ENCODE results near the gene BTBD19.
A peak's percentile ranks its signal among the peaks of the same experiment; 100 is the strongest.
"Not testable (repeated sequence)": the region's sequence is repeated elsewhere in the genome, so short reads cannot be mapped to it uniquely, and the experiment has no call there.

BTBD19 gene

GRCh38 chr1:44810101-44810761 lies 1.9 kb downstream of the BTBD19 start:
- peak; percentile 50 for DNase-seq

- not testable (repeated sequence) for DNase-seq
Measured at GRCh38 chr1:44810762-44811105, 2.4 kb downstream of the BTBD19 start.

- no peak for DNase-seq
Measured at GRCh38 chr1:44811234-44811633, 2.9 kb downstream of the BTBD19 start.

GRCh38 chr1:44812822-44813543 lies 4.7 kb downstream of the BTBD19 start:
- no peak for DNase-seq

GRCh38 chr1:44815926-44816325 lies 7.6 kb downstream of the BTBD19 start:
- not testable (repeated sequence) for DNase-seq

- DNase-seq = no peak
Measured at GRCh38 chr1:44817307-44817706, 9.0 kb downstream of the BTBD19 start.

- no peak for DNase-seq
Measured at GRCh38 chr1:44817771-44818495, 9.6 kb downstream of the BTBD19 start.

GRCh38 chr1:44819196-44819607 lies 10.9 kb downstream of the BTBD19 start:
- no peak for DNase-seq

- DNase-seq = peak; percentile 97
Measured at GRCh38 chr1:44819608-44820327, 11.4 kb downstream of the BTBD19 start.

- DNase-seq = no peak
Measured at GRCh38 chr1:44820328-44821239, 12.3 kb downstream of the BTBD19 start.

GRCh38 chr1:44821240-44821715 lies 13.0 kb downstream of the BTBD19 start:
- no peak for DNase-seq

- no peak for DNase-seq
Measured at GRCh38 chr1:44822131-44822701, 13.9 kb downstream of the BTBD19 start.

- DNase-seq = no peak
Measured at GRCh38 chr1:44822981-44823451, 14.7 kb downstream of the BTBD19 start.

- not testable (repeated sequence) for DNase-seq
Measured at GRCh38 chr1:44824392-44824791, 16.1 kb downstream of the BTBD19 start.

GRCh38 chr1:44826375-44827196 lies 18.3 kb downstream of the BTBD19 start:
- no peak for DNase-seq

GRCh38 chr1:44827197-44828002 lies 19.1 kb downstream of the BTBD19 start:
- no peak for DNase-seq

- no peak for DNase-seq
Measured at GRCh38 chr1:44828003-44828651, 19.8 kb downstream of the BTBD19 start.

- DNase-seq = no peak
Measured at GRCh38 chr1:44828841-44829440, 20.6 kb downstream of the BTBD19 start.

Data from activated CD4-positive, alpha-beta T cell treated with anti-CD3 and anti-CD28 coated beads, Interleukin-10, Interleukin-2, amounts not matched to agents 100 ng/mL and 50 ng/mL, durations not matched to agents 16 hours and 8 hours (primary cell).